ENCODE results near the gene KCNJ13. TPM values are rescaled to one million over a fixed set of nuclear protein-coding genes. Genes with fewer than 3 reads are reported as not detected.

KCNJ13 gene
- total RNA-seq (2022; extraction: Qiagen RNA extraction; ENCODE audit: low read depth) = not detected in 5 replicates

GRCh38 chr2:232776435-232776834, at the start of gene KCNJ13:
TSS of gene KCNJ13 (minus strand) at chr2:232776565. CDS start at chr2:232771362, 5,203 bp downstream.

Other genes with a start within 250 kb of the KCNJ13 start
- gene CHRNG, start 236.9 kb downstream of the KCNJ13 start, total RNA-seq (2022; extraction: Qiagen RNA extraction; ENCODE audit: low read depth) = not detected in 5 replicates
- gene TIGD1, start 226.0 kb downstream of the KCNJ13 start, total RNA-seq (2022; extraction: Qiagen RNA extraction; ENCODE audit: low read depth) = 4.6 to 5.2 TPM (median 4.9 TPM) in 5 replicates
- gene EIF4E2, start 225.9 kb downstream of the KCNJ13 start, total RNA-seq (2022; extraction: Qiagen RNA extraction; ENCODE audit: low read depth) = 85.6 to 170 TPM (median 89.9 TPM) in 5 replicates
- gene EFHD1, start 143.0 kb downstream of the KCNJ13 start, total RNA-seq (2022; extraction: Qiagen RNA extraction; ENCODE audit: low read depth) = 3.3 to 4.9 TPM (median 3.6 TPM) in 5 replicates
- gene GIGYF2, start 79.2 kb downstream of the KCNJ13 start, total RNA-seq (2022; extraction: Qiagen RNA extraction; ENCODE audit: low read depth) = 23.2 to 28.1 TPM (median 27.8 TPM) in 5 replicates
- 4.6 to 14.4 TPM (median 10.0 TPM) in 5 replicates for gene SNORC, start 93.7 kb upstream of the KCNJ13 start, total RNA-seq (2022; extraction: Qiagen RNA extraction; ENCODE audit: low read depth)
- 14.5 to 19.4 TPM (median 18.1 TPM) in 5 replicates for gene NGEF, start 236.7 kb upstream of the KCNJ13 start, total RNA-seq (2022; extraction: Qiagen RNA extraction; ENCODE audit: low read depth)

Data from A549 treated with GW870086 at 1 μM for 4 hours (cell line).